Osteocyte (in vitro differentiated cells): Measurements from ENCODE around the gene PDCD5. TPM values are rescaled to one million over a fixed set of nuclear protein-coding genes. Genes with fewer than 3 reads are reported as not detected.

Experiments
- DNase-seq: peaks from one replicate; pipeline ENCODE4 v3.0.0; 2021; ENCODE audit warnings: mixed read lengths; ENCODE audit not compliant: unreplicated experiment; ENCODE audit errors: extremely low spot score
- H3K27ac Mint-ChIP-seq: one replicate; pipeline ENCODE4 v1.8.0; 2021; ENCODE audit warnings: mild to moderate bottlenecking, mixed read lengths; ENCODE audit not compliant: unreplicated experiment
- H3K27me3 Mint-ChIP-seq: one replicate; pipeline ENCODE4 v1.8.0; 2021; ENCODE audit warnings: mixed read lengths; ENCODE audit not compliant: unreplicated experiment
- H3K36me3 Mint-ChIP-seq: one replicate; pipeline ENCODE4 v1.8.0; 2021; ENCODE audit warnings: mixed read lengths; ENCODE audit not compliant: unreplicated experiment
- H3K4me1 Mint-ChIP-seq: one replicate; pipeline ENCODE4 v1.8.0; 2021; ENCODE audit warnings: mixed read lengths; ENCODE audit not compliant: unreplicated experiment
- H3K4me3 Mint-ChIP-seq: one replicate; pipeline ENCODE4 v1.8.0; 2021; ENCODE audit warnings: mild to moderate bottlenecking, moderate library complexity, mixed read lengths; ENCODE audit not compliant: unreplicated experiment
- H3K9me3 Mint-ChIP-seq: one replicate; pipeline ENCODE4 v1.8.0; 2021; ENCODE audit warnings: mixed read lengths; ENCODE audit not compliant: unreplicated experiment
- CTCF ChIP-seq: fragments of 200-600 bp; sonication (generic); IDR thresholded peaks from 2 replicates; pipeline ENCODE4 v1.5.0; 2021; ENCODE audit warnings: antibody characterized with exemption, mild to moderate bottlenecking, moderate library complexity
- total RNA-seq: library from RNA; stranded (reverse); gene quantifications from 2 replicates; pipeline ENCODE4 v1.2.1, GENCODE V29; 2021

The PDCD5 gene
- total RNA-seq, 1 donor from 2014 or later = 105 TPM

- no peak for TF ChIP-seq CTCF
- Mint-ChIP-seq H3K27ac (no peak overlapping the region), H3K9me3 (no peaks in the 10 kb centered on the region), H3K4me1 (no peaks in the 10 kb centered on the region), H3K27me3 (no peaks in the 10 kb centered on the region), H3K4me3 (no peak overlapping the region), H3K36me3 (peaks cover 50% of the 10 kb centered on the region)
- no peak for DNase-seq
Observed at GRCh38 chr19:32594021-32594420, 13.0 kb downstream of the PDCD5 start.

GRCh38 chr19:32595491-32595890 is 14.5 kb downstream of the PDCD5 start:
- Mint-ChIP-seq H3K4me1 (no peaks in the 10 kb centered on the region), H3K36me3 (peaks cover 58% of the 10 kb centered on the region), H3K9me3 (no peaks in the 10 kb centered on the region), H3K27ac (no peak overlapping the region), H3K27me3 (no peaks in the 10 kb centered on the region), H3K4me3 (no peak overlapping the region)
- no peak for TF ChIP-seq CTCF
- no peak for DNase-seq

GRCh38 chr19:32598022-32598421 is 17.0 kb downstream of the PDCD5 start:
- peaks cover 49% of the 10 kb centered on the region for H3K36me3 Mint-ChIP-seq
- no peaks in the 10 kb centered on the region for H3K9me3 Mint-ChIP-seq
- no peak overlapping the region for H3K4me3 Mint-ChIP-seq
- H3K27me3 Mint-ChIP-seq = no peaks in the 10 kb centered on the region
- H3K27ac Mint-ChIP-seq = no peak overlapping the region
- H3K4me1 Mint-ChIP-seq = no peaks in the 10 kb centered on the region
- no peak for TF ChIP-seq CTCF
- DNase-seq = peak; percentile 59

GRCh38 chr19:32599258-32599657 is 18.3 kb downstream of the PDCD5 start:
- H3K9me3 Mint-ChIP-seq = no peaks in the 10 kb centered on the region
- no peaks in the 10 kb centered on the region for H3K4me1 Mint-ChIP-seq
- H3K27ac Mint-ChIP-seq = no peak overlapping the region
- peaks cover 43% of the 10 kb centered on the region for H3K36me3 Mint-ChIP-seq
- TF ChIP-seq CTCF = no peak
- no peaks in the 10 kb centered on the region for H3K27me3 Mint-ChIP-seq
- H3K4me3 Mint-ChIP-seq = no peak overlapping the region
- no peak for DNase-seq

- DNase-seq = peak; percentile 80
- Mint-ChIP-seq H3K4me3 (no peak overlapping the region), H3K27ac (no peak overlapping the region), H3K27me3 (no peaks in the 10 kb centered on the region), H3K9me3 (no peaks in the 10 kb centered on the region), H3K36me3 (peaks cover 38% of the 10 kb centered on the region), H3K4me1 (no peaks in the 10 kb centered on the region)
- peak; percentile 83 for TF ChIP-seq CTCF
Observed at GRCh38 chr19:32599736-32600157, 18.8 kb downstream of the PDCD5 start.
